NOMO-1 treated with dmso at 0.1 percent for 144 hours (cell line): ENCODE measurements around the gene RAB39A.

Experiments
- DNase-seq: peaks from one replicate; lab custom pipeline; 2025; ENCODE audit not compliant: unreplicated experiment; lab: John Stamatoyannopoulos, UW

The RAB39A gene

DNA sequence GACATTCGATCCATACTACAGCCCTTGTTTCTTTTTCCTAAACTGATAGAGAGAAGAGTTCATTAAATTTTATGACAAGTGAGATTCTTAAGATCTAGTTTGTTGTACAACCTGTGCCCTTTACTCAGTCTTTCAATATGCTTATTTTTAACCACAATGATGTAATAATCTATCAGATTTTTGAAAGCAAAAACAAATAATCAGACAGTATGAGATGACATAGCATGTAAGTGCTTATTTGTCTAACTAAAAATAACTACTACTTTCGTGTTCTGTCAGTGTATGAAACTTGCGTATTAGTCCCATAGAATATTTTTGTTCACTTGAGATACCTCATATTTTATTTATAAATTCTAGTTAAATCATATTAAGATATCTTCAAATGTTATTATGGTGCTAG, 33.2 kb downstream of the RAB39A start:
- no peak for DNase-seq

DNA sequence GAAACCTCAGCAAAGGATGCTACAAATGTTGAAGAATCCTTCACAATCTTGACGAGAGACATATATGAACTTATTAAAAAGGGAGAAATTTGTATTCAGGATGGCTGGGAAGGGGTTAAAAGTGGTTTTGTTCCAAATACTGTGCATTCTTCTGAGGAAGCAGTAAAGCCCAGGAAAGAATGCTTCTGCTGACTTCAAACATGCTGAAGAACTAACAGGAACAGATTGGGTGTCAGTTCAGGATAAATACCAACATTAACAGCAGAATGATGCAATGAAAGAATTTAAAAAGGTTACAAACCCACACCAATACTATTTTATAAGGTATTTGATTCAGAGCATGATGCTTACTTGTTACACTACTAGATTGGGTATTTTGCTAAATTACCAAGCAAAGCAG, 33.9 kb downstream of the RAB39A start:
- DNase-seq: no peak

DNA sequence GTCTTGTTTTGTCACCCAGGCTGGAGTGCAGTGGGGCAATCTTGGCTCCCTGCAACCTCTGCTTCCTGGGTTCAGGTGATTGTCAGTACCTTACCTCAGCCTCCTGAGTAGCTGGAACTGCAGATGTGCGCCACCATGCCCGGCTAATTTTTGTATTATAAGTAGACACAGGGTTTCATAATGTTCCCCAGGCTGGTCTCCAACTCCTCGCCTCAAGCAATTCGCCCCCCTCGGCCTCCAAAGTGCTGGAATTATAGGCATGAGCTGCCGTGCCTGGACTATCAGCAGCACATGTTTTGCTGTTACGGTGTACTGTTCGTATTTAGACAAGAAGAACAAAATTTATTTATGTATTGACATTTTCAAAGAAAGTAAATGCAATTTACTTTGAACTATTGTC, 34.8 kb downstream of the RAB39A start:
- no peak for DNase-seq

DNA sequence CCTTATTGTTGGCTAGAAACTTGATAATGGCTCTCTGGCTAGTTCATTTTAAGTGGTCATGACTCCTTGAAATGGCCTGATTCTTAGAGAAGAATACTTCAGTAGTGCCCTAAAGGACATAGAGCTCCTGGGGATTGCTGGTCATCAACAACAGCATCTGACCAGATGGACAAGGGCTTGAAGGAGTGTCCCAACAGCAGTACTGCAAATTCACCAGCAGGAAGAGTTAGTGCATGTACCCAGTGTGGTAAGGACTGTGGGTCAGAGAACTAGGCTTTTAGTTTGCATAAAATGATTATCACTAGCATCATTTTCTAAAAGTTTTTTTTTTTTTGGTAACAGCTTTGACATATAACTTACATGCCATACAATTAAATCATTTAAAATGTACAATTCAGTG, 41.0 kb downstream of the RAB39A start:
- no peak for DNase-seq

DNA sequence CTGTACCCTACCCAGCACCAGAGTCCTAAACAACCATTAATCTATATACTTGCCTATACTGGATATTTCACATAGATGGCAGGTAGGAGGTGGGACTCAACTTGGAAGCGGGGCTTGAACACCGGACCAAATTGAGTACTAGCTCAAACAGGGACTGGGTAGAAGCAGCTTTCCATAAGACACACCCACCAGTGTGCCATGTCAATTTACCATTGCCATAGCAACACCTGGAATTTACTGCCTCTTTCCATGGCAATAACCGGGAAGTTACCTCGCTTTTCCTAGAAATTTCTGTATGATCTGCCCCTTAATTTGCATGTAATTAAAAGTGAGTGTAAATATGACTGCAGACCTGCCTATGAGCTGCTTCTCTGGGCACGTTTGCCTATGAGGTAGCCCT, 41.8 kb downstream of the RAB39A start:
- DNase-seq: no peak

DNA sequence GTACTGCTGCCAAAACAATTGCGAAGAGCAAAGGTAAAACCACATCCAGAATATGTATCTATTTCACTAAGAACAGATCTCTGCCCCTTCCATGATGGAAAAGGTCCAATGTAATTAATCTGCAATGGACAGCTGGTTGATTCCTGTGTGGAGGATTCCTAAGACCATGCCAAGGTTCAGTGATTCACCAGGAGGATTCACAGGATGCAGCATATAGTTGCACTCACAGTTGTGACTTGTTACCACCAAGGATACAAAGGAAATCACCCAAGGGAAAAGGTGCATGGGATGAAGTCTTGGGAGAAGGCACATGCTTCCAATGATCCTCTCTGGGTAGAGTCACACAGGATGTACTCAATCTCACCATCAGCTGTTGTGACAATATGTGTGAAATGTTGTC, 45.4 kb downstream of the RAB39A start:
- DNase-seq: no peak

DNA sequence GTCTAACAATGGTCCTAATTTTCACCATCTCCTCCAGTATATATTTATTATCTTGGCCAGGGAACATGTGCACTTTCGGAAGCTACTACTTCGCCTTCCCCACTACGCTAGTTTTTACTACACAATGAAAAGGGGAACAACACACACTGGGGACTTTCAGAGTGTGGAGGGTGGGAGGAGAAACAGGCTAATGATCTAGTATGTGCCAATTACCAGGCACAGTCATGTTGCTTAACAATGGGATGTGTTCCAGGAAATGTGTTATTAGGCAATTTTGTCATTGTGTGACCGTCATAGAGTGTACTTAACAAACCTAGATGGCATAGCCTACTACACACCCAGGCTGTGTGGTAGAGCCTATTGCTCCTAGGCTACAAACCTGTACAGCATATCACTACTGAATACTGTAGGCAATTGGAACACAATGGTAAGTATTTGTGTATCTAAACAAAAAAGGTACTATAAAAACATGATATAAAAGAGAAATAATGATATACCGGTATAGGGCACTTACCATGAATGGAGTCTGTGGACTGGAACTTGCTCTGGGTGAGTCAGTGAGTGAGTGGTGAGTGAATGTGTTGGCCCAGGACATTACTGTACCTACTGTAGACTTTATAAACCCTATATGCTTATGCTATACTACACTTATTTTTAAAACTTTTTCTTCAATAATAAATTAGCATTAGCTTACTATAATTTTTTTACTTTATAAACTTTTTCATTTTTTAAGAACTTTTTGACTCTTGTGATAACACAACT, 60.3 kb downstream of the RAB39A start:
- DNase-seq: peak; percentile 88

DNA sequence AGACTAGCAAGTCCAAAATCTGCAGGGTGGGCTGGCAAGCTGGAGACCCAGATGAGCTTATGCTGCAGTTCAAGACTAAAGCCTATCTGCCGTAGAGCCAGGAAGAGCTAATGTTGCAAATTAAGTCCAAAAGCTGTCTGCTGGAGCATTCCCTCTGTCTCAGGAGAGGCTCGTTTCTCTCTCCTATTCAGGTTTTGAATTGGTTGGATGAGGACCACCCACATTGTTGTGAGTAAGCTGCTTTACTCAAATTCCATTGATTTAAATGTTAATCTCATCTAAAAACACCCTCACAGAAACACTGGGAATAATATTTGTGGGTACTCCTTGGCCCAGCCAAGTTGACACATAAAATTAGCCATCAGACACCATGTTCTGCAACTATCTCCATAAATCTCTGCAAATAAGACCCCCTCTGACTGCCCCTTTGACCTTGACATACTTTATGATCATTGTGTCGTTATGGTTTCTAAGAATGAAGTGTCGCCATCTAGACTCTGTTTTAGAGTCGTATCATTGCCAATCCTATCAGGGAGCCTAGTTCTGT, 63.7 kb downstream of the RAB39A start:
- no peak for DNase-seq

DNA sequence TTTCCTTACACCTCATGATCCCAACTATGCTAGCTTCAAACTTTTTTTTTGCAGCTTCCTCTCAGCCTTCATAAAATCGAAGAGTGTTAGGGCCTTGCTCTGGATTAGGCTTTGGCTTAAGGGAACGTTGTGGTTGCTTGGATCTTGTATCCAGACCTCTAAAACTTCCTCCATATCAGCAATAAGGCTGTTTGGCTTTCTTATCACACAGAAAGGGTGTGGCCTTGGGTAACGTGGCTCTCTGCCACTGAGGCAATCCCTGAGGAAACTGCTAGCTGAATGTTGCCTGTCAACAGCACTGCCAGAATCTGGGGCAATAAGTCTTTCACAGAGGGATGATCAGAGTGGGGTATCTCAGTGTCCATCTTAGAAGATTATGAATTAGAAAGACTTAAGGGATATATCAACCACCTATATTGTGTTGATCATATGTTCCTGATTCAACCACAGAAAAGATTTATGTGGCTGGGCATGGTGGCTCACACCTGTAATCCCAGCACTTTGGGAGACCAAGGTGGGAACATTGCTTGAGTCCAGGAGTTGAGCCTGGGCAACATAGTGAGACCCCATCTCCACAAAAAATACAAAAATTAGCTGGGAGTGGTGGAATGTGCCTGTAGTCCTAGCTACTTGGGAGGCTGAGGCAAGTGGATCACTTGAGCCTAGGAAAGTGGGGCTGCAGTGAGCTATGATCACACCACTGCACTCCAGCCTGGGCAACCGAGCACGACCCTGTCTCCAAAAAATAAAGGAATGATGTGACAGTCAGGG, 67.9 kb downstream of the RAB39A start:
- no peak for DNase-seq

DNA sequence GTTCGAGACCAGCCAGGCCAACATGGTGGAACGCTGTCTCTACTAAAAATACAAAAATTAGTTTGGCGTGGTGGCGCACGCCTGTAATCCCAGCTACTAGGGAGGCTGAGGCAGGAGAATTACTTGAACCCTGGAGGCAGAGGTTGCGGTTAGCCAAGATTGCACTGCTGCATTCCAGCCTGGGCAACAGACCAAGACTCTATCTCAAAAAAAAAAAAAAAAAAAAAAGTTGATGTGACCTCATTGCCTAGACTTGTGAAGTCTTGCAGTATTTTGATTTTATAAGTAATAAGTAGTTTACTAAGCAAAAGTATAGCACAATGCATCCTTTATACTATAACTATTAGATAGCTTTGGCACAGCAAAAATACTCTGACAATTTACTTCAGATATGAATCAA, 70.5 kb downstream of the RAB39A start:
- DNase-seq: no peak

DNA sequence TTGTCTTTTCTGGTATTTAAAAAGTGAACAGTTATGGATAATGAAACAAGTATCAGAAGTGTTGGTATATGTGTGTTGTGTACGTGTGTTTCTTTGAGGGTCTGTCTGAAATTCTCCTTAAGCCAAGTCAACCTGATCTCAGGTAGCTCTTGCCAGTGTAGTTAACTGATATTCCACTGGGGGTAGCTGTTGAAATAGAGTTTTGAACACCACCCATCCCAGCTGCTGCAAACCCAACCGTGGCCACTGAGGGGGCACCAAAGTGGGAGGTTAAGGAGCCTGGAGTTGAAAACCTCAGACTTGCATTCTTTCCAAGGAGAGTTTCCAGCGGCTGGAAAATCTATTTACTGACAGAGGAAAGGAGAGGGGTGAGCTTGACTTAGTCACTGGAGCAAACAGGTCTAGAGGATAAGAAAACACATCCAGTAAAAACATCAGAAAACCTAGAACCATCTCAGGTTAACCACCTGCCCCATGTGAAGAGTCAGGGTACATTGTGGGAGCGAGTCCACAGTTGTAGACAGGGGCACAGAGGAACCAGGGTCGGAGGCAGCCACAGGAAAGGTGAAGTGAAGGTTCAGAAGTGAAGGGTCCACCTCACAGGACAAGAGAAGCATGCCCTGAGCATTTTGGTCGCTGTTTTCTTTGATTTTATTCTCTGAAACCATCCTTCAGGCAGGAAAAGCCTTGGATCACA, 71.7 kb downstream of the RAB39A start:
- peak; percentile 14 for DNase-seq

DNA sequence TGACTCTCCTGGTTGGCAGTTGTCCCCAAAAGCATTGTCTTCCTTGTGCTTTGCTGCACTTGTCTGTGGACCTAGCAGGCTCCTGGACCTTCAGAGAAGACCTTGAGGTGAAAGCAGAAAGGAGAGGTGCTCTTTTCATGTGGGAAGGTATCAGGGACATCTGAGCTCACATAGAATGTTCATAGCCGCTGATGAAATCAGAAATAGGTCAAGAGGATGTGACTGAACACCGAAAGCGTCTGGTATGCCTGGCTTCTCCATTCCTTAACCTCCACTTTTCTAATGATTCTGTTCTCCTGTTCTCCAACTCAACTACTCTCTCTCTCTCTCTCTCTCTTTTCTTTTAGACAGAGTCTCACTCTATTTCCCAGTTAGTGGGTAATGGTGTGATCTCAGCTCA, 74.2 kb downstream of the RAB39A start:
- DNase-seq: no peak

DNA sequence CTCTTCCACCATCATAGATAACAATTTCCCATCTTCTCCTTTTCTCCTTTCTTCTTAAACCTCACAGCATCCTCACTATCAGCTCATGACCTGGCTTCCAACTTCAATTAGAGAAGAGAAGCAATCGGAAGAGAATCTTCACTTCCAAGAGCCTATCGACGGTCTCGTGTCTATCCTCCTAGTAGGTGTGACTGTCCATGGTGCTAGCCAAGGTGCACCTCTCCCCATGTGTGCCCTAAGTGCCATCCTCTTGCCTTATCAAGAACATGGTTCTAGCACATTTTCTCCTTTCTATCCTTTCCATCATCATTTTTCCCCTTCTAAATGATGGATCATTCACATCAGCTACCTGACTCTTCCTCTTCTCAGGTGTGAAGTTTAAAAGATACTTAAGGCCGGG, 75.4 kb downstream of the RAB39A start:
- no peak for DNase-seq

DNA sequence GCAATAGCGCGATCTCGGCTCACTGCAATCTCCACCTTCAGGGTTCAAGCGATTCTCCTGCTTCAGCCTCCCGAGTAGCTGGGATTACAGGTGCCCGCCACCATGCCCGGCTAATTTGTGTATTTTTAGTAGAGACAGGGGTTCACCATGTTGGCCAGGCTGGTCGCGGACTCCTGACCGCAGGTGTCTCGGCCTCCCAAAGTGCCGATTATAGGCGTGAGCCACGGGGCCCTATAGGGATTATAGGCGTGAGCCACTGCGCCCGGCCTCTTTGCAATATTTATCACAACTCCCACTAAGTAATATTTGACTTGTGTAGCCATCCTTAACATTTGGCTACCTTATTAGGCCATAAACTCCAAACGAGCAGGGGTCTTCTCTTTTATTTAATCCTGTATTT, 79.6 kb downstream of the RAB39A start:
- DNase-seq: no peak

DNA sequence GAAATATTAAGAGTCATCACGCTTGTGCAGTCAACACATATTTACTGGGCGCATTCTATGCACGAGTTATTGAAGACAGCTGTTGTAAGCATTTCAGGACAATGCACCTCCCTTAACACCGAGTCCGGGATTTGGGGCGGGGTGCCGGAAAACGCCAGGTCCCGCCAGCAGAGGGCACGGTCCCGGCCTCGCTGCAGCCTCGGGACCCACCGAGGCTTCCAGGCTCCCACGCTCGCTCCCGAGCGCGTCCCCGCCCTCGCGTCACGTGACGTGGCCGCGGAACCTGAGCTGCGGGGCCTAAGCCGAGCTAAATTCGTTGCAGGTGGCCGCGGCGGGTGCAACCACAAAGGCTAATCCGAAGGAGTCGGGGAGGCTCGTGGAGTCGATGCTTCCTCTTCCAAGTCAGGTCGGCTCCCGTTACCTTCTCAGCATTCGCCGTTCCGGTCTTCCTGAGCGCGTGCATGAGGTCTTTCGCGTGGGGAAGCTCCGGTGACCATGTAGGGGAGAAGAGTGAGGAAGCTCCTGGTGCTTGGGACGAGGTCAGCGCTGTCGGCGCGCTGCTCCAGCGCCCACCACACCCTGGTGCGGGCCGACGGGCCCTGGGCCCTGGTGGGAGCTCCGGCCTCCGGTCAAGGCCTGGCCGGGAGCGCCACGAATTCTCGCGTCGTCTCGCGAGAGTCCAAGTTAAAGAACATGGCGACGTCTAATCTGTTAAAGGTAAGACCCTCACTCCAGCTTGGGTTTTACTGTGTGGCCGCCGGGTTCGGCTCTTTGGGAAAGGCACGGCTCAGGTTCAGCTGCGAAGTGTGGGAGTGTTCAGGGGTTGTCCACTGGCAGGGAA, 80.6 kb downstream of the RAB39A start, which contains the start of gene CUL5:
TSS of gene CUL5 (plus strand) at position 243 of the 841 bp plus-strand sequence. CDS start at position 694, 451 bp downstream.
- DNase-seq: peak; percentile 61

DNA sequence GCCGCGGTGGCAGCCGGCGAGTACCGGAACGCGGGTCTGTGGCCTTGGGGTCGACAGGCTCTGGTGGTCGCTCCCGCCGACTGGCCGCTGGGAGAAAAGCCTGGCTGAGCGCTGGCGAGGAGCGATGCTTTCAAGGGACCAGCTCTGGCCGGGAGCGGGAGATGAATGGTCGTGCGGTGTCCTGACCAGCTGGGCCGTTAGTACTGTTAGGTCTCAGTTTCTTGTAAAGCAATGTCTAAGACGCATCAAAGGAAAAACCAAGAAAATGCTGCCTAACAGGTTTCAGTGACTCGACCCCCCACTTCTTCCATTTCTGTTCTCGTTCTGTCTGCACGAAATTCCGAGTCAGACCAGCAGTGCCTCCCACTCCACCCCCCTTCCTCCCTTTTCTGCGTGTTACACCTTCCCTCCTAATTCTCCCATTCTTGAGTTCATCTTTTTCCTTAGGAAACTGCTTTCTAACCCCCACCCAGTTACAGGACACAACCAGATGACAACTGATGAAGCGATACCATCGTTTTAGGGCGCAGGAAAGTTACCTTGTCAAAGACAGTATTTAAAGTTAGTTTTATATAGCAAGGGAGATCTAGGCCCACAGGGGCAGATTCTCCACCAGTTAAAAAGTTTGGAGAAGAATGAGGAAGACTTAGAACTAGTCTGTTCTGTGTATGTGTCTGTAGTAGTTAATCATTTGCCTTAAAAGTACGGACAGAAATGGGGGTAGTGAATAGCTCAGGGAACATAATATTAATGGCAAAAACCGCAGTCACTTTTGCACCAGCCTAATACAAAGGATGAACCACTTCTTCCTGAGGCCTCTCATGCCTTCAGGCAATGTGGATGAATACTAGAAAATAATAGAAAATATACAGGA, 81.5 kb downstream of the RAB39A start:
- DNase-seq: no peak

DNA sequence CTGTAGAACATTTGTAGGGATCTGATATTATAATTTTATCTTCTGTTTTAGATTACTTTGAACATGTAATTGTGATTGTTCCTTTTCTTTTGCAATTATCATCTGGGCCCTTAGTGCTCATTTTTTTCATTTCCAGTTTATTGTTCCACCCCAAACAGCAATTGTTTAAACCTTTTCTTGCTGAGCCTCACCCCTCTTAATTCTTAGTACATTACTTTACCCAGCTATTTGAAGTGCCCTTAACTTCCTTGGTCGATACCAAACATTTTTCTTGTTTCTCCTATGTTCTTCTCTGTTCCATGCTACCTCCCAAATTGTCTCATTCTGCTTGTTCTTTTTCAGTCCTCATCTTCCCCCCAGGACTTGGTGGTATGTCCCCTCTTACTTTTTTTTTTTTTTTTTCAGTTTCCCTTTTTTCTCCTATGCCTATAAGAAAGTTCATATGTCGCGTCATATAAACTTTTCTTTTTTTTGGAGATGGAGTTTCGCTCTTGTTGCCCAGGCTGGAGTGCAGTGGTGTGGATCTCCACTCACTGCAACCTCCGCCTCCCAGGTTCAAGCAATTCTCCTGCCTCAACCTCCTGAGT, 84.0 kb downstream of the RAB39A start:
- DNase-seq: no peak
